Activated T-helper 2 cell treated with anti-CD3 and anti-CD28 coated beads, Interferon-gamma antibody, Interleukin-2, Interleukin-4, amounts not matched to agents 10 μg/mL and 5 μg/mL and 100 μg/mL, durations not matched to agents 14 hours and 24 hours and 36 hours (primary cell): Measurements from ENCODE around the gene ALDH3B2. TPM values are rescaled to one million over a fixed set of nuclear protein-coding genes. Genes with fewer than 3 reads are reported as not detected.
"Not testable (repeated sequence)": the region's sequence is repeated elsewhere in the genome, so short reads cannot be mapped to it uniquely, and the experiment has no call there.

Experiments
- DNase-seq: peaks from one replicate; pipeline ENCODE4 v3.0.0; 2021; ENCODE audit warnings: low spot score
- H3K27ac Mint-ChIP-seq: one replicate; pipeline ENCODE4 v1.8.0; 2021; ENCODE audit warnings: mixed read lengths
- H3K27me3 Mint-ChIP-seq: one replicate; pipeline ENCODE4 v1.8.0; 2021; ENCODE audit warnings: low read depth, mixed read lengths
- H3K36me3 Mint-ChIP-seq: one replicate; pipeline ENCODE4 v1.8.0; 2021; ENCODE audit warnings: low read depth, mixed read lengths
- H3K4me1 Mint-ChIP-seq: one replicate; pipeline ENCODE4 v1.8.0; 2021; ENCODE audit warnings: low read depth, mixed read lengths
- H3K4me3 Mint-ChIP-seq: one replicate; pipeline ENCODE4 v1.8.0; 2021; ENCODE audit warnings: low read depth, mild to moderate bottlenecking, moderate library complexity, mixed read lengths
- H3K9me3 Mint-ChIP-seq: one replicate; pipeline ENCODE4 v1.8.0; 2021; ENCODE audit warnings: mixed read lengths
- intact Hi-C: fragments of 100-400 bp; cut with micrococcal nuclease; formaldehyde crosslinking; loops from one replicate; pipeline ENCODE4 v1.15.1; 2023
- total RNA-seq: library from RNA; stranded (reverse); gene quantifications from 2 replicates; pipeline ENCODE4 v1.2.3, GENCODE V29; 2022

ALDH3B2 gene
- total RNA-seq, 1 donor from 2014 or later: not detected

DNA sequence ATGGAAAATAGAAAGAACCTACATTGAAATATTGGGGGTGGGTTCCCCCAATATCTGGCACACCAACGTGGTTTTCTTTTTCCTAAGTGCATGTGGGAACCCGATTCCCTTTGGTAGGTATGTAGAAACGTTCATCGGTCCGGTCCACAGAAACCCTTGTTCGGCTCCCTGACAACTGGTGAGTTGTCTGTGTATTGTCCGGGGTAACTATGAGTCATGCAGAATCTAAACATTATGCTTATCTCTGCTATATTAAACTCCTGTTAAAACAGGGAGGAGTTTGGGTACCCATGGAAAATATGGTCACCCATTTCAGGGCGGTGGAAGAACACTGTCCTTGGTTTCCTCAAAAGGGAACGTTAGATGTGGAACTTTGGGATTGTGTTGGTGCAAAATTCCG is 25.1 kb upstream of the ALDH3B2 start:
- intact Hi-C loops: no loop called here
- no peak for DNase-seq
- Mint-ChIP-seq H3K27ac (no peak overlapping the region), H3K4me3 (no peak overlapping the region), H3K27me3 (peaks cover 11% of the 10 kb centered on the region), H3K36me3 (no peaks in the 10 kb centered on the region), H3K9me3 (no peaks in the 10 kb centered on the region), H3K4me1 (no peaks in the 10 kb centered on the region)

DNA sequence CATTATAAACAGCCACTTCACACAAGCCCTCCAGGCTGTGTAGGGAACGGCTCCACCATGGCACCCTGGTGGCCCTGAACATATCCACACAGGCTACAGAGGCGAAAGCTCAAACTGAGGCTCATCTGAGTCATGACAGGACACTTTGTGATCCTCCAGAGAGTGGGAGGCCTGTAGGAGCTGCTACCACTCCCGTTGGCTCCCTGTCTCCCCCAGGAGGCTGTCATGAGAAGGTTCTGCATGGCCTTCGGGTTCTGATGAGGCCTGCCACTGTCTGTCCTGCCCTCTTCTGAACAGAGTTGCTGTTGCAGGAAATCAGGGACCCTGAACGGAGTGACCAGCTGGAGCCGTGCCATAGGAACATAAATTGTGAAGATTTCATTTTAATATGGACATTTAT is 23.8 kb upstream of the ALDH3B2 start:
- H3K4me3 Mint-ChIP-seq: no peak overlapping the region
- peaks cover 6% of the 10 kb centered on the region for H3K27me3 Mint-ChIP-seq
- H3K27ac Mint-ChIP-seq: no peak overlapping the region
- H3K36me3 Mint-ChIP-seq: no peaks in the 10 kb centered on the region
- no peaks in the 10 kb centered on the region for H3K9me3 Mint-ChIP-seq
- no peaks in the 10 kb centered on the region for H3K4me1 Mint-ChIP-seq
- intact Hi-C loops: no loop called here
- DNase-seq: no peak

DNA sequence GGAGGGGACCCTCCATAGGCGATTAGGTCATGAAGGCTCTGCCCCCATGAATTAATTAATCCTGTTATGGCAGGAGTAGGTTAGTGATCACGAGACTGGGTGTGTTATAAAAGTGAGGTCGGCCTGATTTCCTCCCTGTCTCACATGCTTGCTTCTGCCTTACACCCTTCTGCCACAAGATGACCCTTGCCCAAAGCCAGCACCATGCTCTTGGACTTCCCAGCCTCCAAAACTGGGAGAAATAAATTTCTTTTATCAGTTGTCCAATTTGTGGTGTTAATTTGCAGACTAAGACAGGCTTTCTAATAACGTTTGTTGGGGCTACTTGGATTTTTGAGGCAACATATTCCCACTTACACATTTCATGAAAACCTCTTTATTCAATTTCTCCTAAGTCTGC is 23.4 kb upstream of the ALDH3B2 start:
- H3K4me1 Mint-ChIP-seq: no peaks in the 10 kb centered on the region
- no peaks in the 10 kb centered on the region for H3K36me3 Mint-ChIP-seq
- intact Hi-C loops: no loop called here
- H3K27me3 Mint-ChIP-seq: peaks cover 8% of the 10 kb centered on the region
- no peak for DNase-seq
- no peak overlapping the region for H3K27ac Mint-ChIP-seq
- H3K4me3 Mint-ChIP-seq: no peak overlapping the region
- H3K9me3 Mint-ChIP-seq: no peaks in the 10 kb centered on the region

DNA sequence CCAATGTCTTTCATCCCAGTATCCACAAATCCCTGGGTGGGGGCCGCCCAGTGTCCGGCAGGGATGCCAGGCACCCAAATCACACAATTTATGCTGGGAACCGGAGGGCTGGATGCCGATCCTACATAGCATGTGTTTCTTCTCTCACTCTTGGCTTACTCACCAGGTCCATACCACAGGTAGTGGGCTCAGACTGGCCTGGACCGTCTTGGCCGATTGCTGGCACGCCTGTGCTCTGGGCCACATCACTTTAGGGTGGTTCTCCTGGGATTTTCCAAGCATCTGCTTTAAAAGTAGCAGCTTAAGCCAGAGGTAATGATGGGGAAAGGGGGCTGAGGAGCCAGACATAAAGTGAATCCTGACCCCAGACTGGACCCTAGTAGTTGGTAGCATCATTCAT is 22.6 kb upstream of the ALDH3B2 start:
- Mint-ChIP-seq H3K27ac (no peak overlapping the region), H3K9me3 (no peaks in the 10 kb centered on the region), H3K4me1 (no peaks in the 10 kb centered on the region), H3K36me3 (no peaks in the 10 kb centered on the region), H3K4me3 (no peak overlapping the region), H3K27me3 (peaks cover 12% of the 10 kb centered on the region)
- intact Hi-C loops: no loop called here
- DNase-seq: no peak

DNA sequence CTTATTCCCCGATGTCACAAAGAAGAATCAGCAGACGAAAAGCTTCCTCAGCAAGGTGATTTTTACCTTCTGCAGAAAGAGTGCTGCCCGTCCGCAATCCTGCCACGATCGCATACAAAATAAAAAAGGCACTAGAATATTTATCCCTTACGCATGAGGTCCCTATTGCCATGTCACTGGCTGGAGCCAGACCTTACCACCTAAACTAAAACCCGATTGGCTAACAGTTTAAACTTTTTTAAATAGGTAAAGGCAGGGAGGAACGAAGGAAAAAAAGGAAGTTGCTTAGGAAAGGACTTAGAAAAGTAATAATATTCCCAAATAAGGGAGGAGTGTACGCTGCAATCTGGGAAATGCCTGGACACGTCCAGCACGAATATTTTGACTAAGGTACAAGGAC is 21.2 kb upstream of the ALDH3B2 start:
- Mint-ChIP-seq H3K36me3 (no peaks in the 10 kb centered on the region), H3K4me1 (no peaks in the 10 kb centered on the region), H3K27ac (no peak overlapping the region), H3K4me3 (no peak overlapping the region), H3K9me3 (no peaks in the 10 kb centered on the region), H3K27me3 (peaks cover 16% of the 10 kb centered on the region)
- DNase-seq: no peak
- intact Hi-C loops: no loop called here

DNA sequence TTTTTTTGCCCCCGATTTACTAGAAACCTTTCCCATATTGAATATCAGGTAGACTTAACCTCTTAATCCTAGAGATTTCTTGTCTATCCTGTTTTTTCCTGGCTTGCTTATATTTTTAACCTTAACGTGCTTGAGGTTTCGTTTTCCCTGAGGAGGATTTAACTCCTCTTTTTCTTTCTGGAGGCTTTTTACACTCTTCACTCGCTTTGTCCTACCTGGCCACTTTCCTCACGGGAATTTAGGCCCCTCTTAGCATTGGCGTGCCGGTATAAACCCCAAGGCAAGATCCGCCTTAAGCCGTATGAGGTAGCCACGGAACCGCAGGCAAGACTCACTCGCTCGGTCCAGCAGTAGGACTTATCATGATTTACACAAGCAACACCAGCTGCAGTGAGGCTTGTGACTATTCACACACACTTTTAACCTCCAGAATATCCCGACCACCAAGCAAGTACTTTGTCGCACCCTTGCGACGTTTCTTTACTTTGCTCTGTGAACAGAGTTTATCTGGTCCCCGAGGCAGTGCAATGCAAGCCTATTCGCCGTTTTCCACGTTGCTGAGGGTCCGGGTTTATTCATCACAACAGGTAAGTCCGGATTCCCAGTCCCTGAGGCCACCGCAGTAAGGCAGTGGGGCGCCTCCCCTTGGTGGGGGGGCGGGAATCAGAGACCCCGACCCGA is 20.6 kb upstream of the ALDH3B2 start:
- Mint-ChIP-seq H3K27ac (no peak overlapping the region), H3K27me3 (peaks cover 21% of the 10 kb centered on the region), H3K9me3 (no peaks in the 10 kb centered on the region), H3K4me3 (no peak overlapping the region), H3K4me1 (no peaks in the 10 kb centered on the region), H3K36me3 (no peaks in the 10 kb centered on the region)
- no peak for DNase-seq
- intact Hi-C loops: no loop called here

DNA sequence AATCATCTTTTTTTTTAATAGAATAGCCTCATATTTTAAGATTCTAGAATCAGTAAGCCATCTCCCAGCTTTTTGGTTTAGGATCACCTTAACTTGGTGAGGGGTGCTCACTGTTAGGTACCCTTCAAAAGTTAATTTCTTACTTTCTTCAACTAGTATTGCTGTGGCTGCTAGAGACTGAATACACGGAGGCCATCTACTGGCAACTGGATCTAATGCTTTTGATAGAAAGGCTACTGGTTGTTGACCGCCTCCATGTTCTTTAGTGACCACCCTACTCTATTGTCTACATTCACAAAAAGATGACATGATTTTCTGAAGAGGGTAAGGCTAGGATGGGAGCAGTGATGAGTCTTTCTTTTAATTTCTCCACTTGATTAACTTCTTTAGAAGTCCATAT is 16.7 kb upstream of the ALDH3B2 start:
- intact Hi-C loops: no loop called here
- Mint-ChIP-seq H3K27ac (no peak overlapping the region), H3K9me3 (no peaks in the 10 kb centered on the region), H3K36me3 (no peaks in the 10 kb centered on the region), H3K4me3 (no peak overlapping the region), H3K4me1 (peaks cover 8% of the 10 kb centered on the region), H3K27me3 (peaks cover 34% of the 10 kb centered on the region)
- DNase-seq: no peak

DNA sequence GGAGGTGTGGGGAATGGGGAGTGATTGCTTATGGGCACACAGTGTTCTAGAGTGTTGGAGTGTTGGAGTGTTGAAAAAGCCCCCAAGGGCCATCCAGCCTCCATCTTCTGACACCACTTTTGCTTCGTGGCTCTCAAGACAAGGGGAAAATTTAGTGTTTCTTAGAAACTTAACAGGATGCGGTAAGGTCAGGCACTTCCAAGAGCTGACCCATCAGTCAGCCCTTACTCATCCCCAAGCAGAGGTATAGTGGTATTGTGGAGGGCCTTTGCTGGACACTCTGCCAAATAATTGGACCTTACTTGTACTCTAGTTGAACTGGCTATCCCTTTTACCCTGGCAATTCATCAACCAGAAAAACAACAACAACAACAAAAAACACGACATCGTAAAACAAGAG is 14.8 kb upstream of the ALDH3B2 start:
- H3K4me1 Mint-ChIP-seq: peaks cover 10% of the 10 kb centered on the region
- peaks cover 46% of the 10 kb centered on the region for H3K27me3 Mint-ChIP-seq
- intact Hi-C loops: no loop called here
- H3K27ac Mint-ChIP-seq: no peak overlapping the region
- no peaks in the 10 kb centered on the region for H3K9me3 Mint-ChIP-seq
- DNase-seq: no peak
- no peaks in the 10 kb centered on the region for H3K36me3 Mint-ChIP-seq
- H3K4me3 Mint-ChIP-seq: no peak overlapping the region

DNA sequence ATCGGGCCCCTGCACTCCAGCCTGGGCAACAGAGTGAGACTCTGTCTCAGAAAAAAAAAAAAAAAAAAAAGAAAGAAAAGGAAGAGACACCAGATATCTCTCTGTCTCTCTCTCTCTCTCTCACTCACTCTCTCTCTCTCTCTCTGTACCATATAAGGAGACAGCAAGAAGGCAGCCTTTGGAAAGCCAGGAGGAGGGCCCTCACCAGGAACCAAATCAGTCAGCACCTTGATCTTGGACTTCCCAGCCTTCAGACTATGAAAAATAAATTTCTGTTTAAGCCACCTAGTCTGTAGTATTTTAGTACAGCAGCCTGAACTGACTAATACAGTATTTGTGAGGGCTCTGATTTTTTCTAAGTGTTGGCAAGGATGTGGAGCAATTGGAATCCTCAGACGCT is 13.6 kb upstream of the ALDH3B2 start:
- H3K9me3 Mint-ChIP-seq: no peaks in the 10 kb centered on the region
- intact Hi-C loops: no loop called here
- DNase-seq: no peak
- no peak overlapping the region for H3K27ac Mint-ChIP-seq
- H3K36me3 Mint-ChIP-seq: no peaks in the 10 kb centered on the region
- H3K4me1 Mint-ChIP-seq: peaks cover 10% of the 10 kb centered on the region
- H3K4me3 Mint-ChIP-seq: no peak overlapping the region
- H3K27me3 Mint-ChIP-seq: peaks cover 44% of the 10 kb centered on the region

DNA sequence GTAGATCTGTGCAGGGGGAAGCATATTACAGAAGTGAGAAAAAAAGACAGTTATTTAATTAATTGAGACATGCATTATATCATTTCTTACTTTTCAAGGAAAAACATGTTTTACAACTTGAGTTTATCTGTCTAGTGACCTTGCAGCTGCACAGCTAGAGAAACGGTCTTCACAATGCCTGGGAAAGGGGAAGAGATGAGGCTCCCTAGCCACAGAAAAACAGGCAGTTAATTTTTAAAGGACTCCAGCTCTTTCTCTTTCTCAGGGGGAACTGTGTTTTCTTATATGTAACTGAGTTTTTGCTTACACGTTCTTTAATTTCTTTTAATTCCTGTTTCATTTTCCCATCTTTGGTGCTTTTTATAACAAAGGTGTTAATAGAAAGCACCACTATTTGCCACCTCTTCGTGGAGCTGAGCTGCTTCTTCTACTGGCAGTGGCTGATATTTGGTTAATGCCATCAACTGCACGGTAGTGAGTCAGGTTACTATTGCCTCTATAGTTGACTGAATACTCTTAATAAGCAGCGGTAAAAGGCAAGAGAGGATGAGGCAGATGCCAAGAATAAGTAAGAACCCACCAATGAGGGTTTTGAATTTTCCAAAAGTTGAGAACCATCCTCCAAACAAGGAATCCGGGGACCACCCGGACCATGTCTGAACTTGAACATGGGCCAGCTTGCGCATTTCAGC is 11.4 kb upstream of the ALDH3B2 start:
- H3K9me3 Mint-ChIP-seq, H3K4me1 Mint-ChIP-seq, H3K36me3 Mint-ChIP-seq, DNase-seq, H3K4me3 Mint-ChIP-seq, H3K27ac Mint-ChIP-seq, intact Hi-C loops: not testable (repeated sequence)
- H3K27me3 Mint-ChIP-seq: peaks cover 32% of the 10 kb centered on the region

DNA sequence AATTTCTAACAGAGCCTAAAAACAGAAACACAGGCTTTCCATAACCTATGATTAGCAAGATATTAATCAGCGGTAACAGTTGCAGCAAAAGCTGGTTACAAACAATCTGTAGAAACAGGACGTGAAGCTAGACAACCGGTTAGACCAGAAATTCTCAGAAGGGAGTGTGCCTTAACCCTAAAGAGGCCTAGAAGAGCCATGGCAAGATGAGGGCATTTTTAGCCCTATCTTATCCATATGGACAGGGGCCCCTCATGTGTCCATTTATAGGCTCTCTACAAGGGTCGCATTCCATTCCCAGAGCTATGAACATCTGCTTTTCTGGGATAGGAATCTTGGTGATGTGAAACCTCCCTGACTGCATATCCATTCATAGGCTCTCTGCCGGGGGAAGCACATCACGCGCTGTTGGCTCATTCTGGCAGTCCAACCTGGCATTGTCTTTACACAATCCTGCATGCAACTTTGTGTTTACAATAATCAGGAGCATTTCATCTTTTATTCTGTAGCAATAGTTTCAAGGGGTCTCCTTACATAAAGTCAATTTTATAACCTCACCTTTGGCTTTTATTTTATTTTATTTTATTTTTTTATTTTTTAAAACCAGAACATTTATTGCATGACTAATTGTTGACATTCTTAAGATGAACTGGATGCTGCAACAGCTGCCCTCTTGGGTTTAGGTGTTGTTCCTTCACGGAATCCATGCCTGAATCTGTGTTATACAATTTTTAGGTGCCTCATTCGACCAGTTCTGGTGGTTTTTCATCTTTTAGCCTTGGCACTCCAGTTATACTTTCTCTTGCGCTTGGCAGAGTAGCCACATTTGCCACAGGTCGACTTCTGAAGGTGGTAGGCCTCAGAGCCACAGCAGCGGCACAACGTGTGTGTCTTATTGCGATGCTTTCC is 8.0 kb upstream of the ALDH3B2 start:
- H3K27me3 Mint-ChIP-seq: peaks cover 20% of the 10 kb centered on the region
- DNase-seq, H3K27ac Mint-ChIP-seq, H3K4me1 Mint-ChIP-seq, H3K36me3 Mint-ChIP-seq, H3K4me3 Mint-ChIP-seq, H3K9me3 Mint-ChIP-seq, intact Hi-C loops: not testable (repeated sequence)

DNA sequence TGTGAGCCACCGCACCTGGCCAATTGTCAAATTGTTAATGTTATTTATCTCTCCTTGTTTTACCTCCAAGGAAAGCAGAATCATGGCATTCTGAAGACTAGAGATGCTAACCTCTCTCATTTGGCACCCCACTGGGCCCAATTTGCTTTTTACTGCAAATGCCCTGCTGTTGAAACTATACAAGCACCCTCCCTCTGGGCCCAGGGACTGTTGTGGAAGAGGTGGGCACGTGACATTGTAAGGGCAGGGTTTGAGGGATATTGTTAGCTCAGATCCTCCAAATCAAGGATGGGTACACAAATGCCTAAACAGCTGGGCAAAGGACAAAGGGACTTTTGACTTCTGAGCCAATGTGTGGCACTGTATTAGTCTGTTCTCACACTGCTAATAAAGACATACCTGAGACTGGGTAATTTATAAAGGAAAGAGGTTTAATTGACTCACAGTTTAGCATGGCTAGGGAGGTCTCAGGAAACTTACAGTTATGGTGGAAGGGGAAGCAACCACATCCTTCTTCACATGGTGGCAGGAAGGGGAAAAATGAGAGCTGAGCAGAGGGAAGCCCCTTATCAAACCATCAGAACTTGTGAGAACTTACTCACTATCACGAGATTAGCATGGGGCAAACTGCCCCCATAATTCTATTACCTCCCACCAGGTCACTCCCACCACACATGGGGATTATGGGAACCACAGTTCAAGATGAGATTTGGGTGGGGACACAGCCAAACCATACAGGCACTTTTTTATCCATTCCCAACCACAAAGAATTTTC is 6.5 kb upstream of the ALDH3B2 start:
- Mint-ChIP-seq H3K27ac (no peak overlapping the region), H3K36me3 (no peaks in the 10 kb centered on the region), H3K27me3 (peaks cover 25% of the 10 kb centered on the region), H3K9me3 (peaks cover 9% of the 10 kb centered on the region), H3K4me3 (no peak overlapping the region), H3K4me1 (peaks cover 1% of the 10 kb centered on the region)
- intact Hi-C loops: no loop called here
- no peak for DNase-seq
